HepG2 (cell line): Measurements from ENCODE around the gene SLC25A5. TPM values are rescaled to one million over a fixed set of nuclear protein-coding genes. Genes with fewer than 3 reads are reported as not detected.

Experiments
- CREB3 ChIP-seq: sonication (generic); formaldehyde crosslinking; IDR thresholded peaks from 2 replicates; pipeline ENCODE4 v1.5.0; 2020; ENCODE audit warnings: missing genetic modification reagents
- DNMT1 ChIP-seq: sonication (generic); formaldehyde crosslinking; IDR thresholded peaks from 2 replicates; pipeline ENCODE4 v1.5.1; 2020; ENCODE audit warnings: mild to moderate bottlenecking, missing genetic modification reagents
- DPF2 ChIP-seq: sonication (generic); formaldehyde crosslinking; IDR thresholded peaks from 2 replicates; pipeline ENCODE4 v1.4.0; 2020; ENCODE audit warnings: mild to moderate bottlenecking, low read depth, missing genetic modification reagents, borderline replicate concordance
- ETV5 ChIP-seq: IDR thresholded peaks from 2 replicates; pipeline ENCODE4 v1.6.1; 2018; ENCODE audit warnings: missing biosample characterization, missing genetic modification reagents, inconsistent platforms, borderline replicate concordance
- IKZF5 ChIP-seq: IDR thresholded peaks from 2 replicates; pipeline ENCODE4 v1.6.1; 2018; ENCODE audit warnings: missing genetic modification reagents, mild to moderate bottlenecking, missing compliant biosample characterization
- LRRFIP1 ChIP-seq: sonication (generic); formaldehyde crosslinking; conservative IDR thresholded peaks from 2 replicates; pipeline ENCODE4 v1.4.0; 2020; ENCODE audit warnings: missing genetic modification reagents
- MATR3 ChIP-seq: sonication (generic); formaldehyde crosslinking; IDR thresholded peaks from 2 replicates; pipeline ENCODE4 v1.4.0; 2020; ENCODE audit warnings: missing genetic modification reagents
- MNT ChIP-seq: fragments of 450-650 bp; IDR thresholded peaks from 2 replicates; pipeline ENCODE4 v1.6.1; 2016
- NR0B2 ChIP-seq: sonication (generic); formaldehyde crosslinking; IDR thresholded peaks from 2 replicates; pipeline ENCODE4 v1.4.0; 2020; ENCODE audit warnings: mild to moderate bottlenecking, missing genetic modification reagents
- NR2F1 ChIP-seq, 2 experiments: fragments of 450-650 bp in 1 of 2; formaldehyde crosslinking in 1 of 2; IDR thresholded peaks; 2 replicates each; pipeline versions ENCODE4 v1.5.0 to v1.6.1; 2016 to 2020; ENCODE audit warnings: mild to moderate bottlenecking in 1 of 2, missing compliant biosample characterization in 1 of 2, missing genetic modification reagents in 1 of 2, moderate library complexity in 1 of 2
- PAWR ChIP-seq: sonication (generic); formaldehyde crosslinking; IDR thresholded peaks from 2 replicates; pipeline ENCODE4 v1.4.0; 2020; ENCODE audit warnings: missing genetic modification reagents, mild to moderate bottlenecking, borderline replicate concordance
- SAFB2 ChIP-seq: sonication (generic); formaldehyde crosslinking; IDR thresholded peaks from 2 replicates; pipeline ENCODE4 v1.5.1; 2020; ENCODE audit warnings: missing genetic modification reagents, low read depth, mild to moderate bottlenecking, borderline replicate concordance
- SIX1 ChIP-seq: sonication (generic); formaldehyde crosslinking; IDR thresholded peaks from 2 replicates; pipeline ENCODE4 v1.4.0; 2020; ENCODE audit warnings: missing genetic modification reagents, borderline replicate concordance
- TARDBP ChIP-seq: sonication (generic); formaldehyde crosslinking; IDR thresholded peaks from 2 replicates; pipeline ENCODE4 v1.8.0; 2022; ENCODE audit warnings: mild to moderate bottlenecking, missing genetic modification reagents
- TCF7L2 ChIP-seq: IDR thresholded peaks from 2 replicates; pipeline ENCODE4 v1.6.1; 2011; ENCODE audit warnings: mild to moderate bottlenecking, low read depth, low read length, moderate library complexity
- ZMYM3 ChIP-seq: sonication (generic); formaldehyde crosslinking; IDR thresholded peaks from 2 replicates; pipeline ENCODE4 v1.5.1; 2020; ENCODE audit warnings: mild to moderate bottlenecking, missing genetic modification reagents
- ZNF160 ChIP-seq: sonication (generic); formaldehyde crosslinking; IDR thresholded peaks from 2 replicates; pipeline ENCODE4 v1.8.0; 2022; ENCODE audit warnings: mild to moderate bottlenecking, inconsistent platforms, missing genetic modification reagents
- ZNF17 ChIP-seq: sonication (generic); formaldehyde crosslinking; IDR thresholded peaks from 2 replicates; pipeline ENCODE4 v1.5.0; 2020; ENCODE audit warnings: mild to moderate bottlenecking, missing genetic modification reagents
- ZNF512B ChIP-seq: sonication (generic); formaldehyde crosslinking; IDR thresholded peaks from 2 replicates; pipeline ENCODE4 v1.5.1; 2020; ENCODE audit warnings: missing genetic modification reagents, mild to moderate bottlenecking, borderline replicate concordance
- ZNF768 ChIP-seq: sonication (generic); formaldehyde crosslinking; IDR thresholded peaks from 2 replicates; pipeline ENCODE4 v1.4.0; 2020; ENCODE audit warnings: missing genetic modification reagents
- polyA plus RNA-seq, 8 experiments: library from polyadenylated mRNA; depleted of rRNA in 3 of 8; stranded (reverse) in 7 of 8; unstranded in 1 of 8; fragments of >200 nt; fragmentation: Illumina TruSeq in 4 of 8; extraction: Trizol in 4 of 8; gene quantifications; 2 replicates each; pipeline versions ENCODE4 v1.2.1 to v1.2.3, GENCODE V29; 2011 to 2016; ENCODE audit warnings: low read depth in 4 of 8, missing spikeins in 1 of 8, mixed read lengths in 1 of 8; ENCODE audit not compliant: insufficient read depth in 1 of 8
- total RNA-seq, 5 experiments: library from RNA; depleted of rRNA; stranded (reverse); fragments of >200 nt; fragmentation: Illumina TruSeq; extraction: Trizol; gene quantifications; 2 replicates each; pipeline ENCODE4 v1.2.3, GENCODE V29; 2016; ENCODE audit warnings: low read depth in 1 of 5

Gene SLC25A5
- total and polyA plus RNA-seq, 2 of the 13 experiments (the other 11 are each of a cell fraction or from before 2014, with no cell fraction given) = 300 to 402 TPM

GRCh38 chrX:119468551-119469312 lies 488 bp downstream of the SLC25A5 start (continued):
- TF ChIP-seq MNT (no peak), MATR3 (CRISPR knock-in tag) (no peak), DNMT1 (CRISPR knock-in tag) (no peak), NR0B2 (no peak), SAFB2 (CRISPR knock-in tag) (no peak), DPF2 (CRISPR knock-in tag) (no peak), ZNF768 (CRISPR knock-in tag) (no peak), ZNF512B (no peak), TCF7L2 (no peak), PAWR (CRISPR knock-in tag) (no peak), LRRFIP1 (no peak), ZMYM3 (CRISPR knock-in tag) (no peak), CREB3 (CRISPR knock-in tag) (no peak), IKZF5 (no peak), SIX1 (CRISPR knock-in tag) (no peak), NR2F1 (CRISPR knock-in tag; IDR thresholded peaks at IDR 0.05) (no peak), ZNF160 (CRISPR knock-in tag) (no peak), ZNF17 (CRISPR knock-in tag) (no peak), ETV5 (peak; percentile 54; the same call in 1 of the 2 replicates), TARDBP (CRISPR knock-in tag) (no peak)
